ENCODE measurements around the gene TRPM4.

TRPM4 gene

GRCh38 chr19:49231804-49232203 lies 74.2 kb downstream of the TRPM4 start:
- no peak for TF ChIP-seq ZFX (IDR thresholded peaks at IDR 0.05)
- H3K27ac ChIP-seq = no peak overlapping the region

DNA sequence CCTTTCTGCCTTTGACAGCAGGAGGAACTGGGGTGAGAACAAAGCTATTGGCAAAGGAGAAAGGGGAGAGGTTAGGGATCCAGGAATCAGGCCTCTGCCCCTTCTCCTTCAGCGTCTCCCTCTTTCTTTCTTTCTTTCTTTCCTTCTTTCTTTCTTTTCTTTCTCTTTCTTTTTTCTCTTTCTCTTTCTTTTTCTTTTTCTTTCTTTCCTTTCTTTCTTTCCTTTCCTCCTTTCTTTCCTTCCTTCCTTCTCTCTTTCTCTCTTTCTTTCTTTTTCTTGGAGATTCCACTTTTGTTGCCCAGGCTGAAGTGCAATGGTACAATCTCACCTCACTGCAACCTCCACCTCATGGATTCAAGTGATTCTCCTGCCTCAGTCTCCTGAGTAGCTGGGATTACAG lies 75.6 kb downstream of the TRPM4 start:
- no peak overlapping the region for H3K27ac ChIP-seq
- no peak for TF ChIP-seq ZFX (IDR thresholded peaks at IDR 0.05)
- TF ChIP-seq CTCF (conservative IDR thresholded peaks at IDR 0.05) = no peak

- no peak overlapping the region for H3K27ac ChIP-seq
- TF ChIP-seq ZFX (IDR thresholded peaks at IDR 0.05) = no peak
- TF ChIP-seq CTCF (conservative IDR thresholded peaks at IDR 0.05) = no peak
Observed at GRCh38 chr19:49241769-49242168, 84.2 kb downstream of the TRPM4 start.

- H3K27ac ChIP-seq = no peak overlapping the region
- TF ChIP-seq CTCF (conservative IDR thresholded peaks at IDR 0.05) (no peak), ZFX (IDR thresholded peaks at IDR 0.05) (no peak)
Observed at GRCh38 chr19:49243129-49243528, 85.5 kb downstream of the TRPM4 start.

GRCh38 chr19:49243726-49244125 lies 86.1 kb downstream of the TRPM4 start:
- no peak for TF ChIP-seq CTCF (conservative IDR thresholded peaks at IDR 0.05)
- TF ChIP-seq ZFX (IDR thresholded peaks at IDR 0.05) = no peak

DNA sequence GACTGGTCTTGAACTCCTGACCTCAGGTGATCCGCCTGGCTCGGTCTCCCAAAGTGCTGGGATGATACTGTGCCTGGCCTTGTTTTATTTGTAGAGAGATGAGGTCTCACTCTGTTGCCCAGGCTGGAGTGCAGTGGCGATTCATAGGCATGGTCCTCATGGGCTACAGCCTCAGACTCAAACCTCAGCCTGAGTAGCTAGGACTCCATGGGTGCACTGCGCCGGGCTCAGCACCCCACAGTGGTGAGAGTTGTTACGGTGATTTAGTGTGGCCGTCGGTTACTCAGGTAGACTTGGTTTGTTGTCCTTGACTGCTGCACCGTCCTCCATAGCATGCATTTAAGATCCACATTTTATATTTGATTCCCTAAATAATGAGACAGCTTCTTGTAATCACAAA lies 86.7 kb downstream of the TRPM4 start:
- TF ChIP-seq ZFX (IDR thresholded peaks at IDR 0.05) = no peak
- TF ChIP-seq CTCF (conservative IDR thresholded peaks at IDR 0.05) = no peak
- H3K27ac ChIP-seq = no peak overlapping the region

More at GRCh38 chr19:49243726-49244125, 86.1 kb downstream of the TRPM4 start:
- H3K27ac ChIP-seq = no peak overlapping the region

DNA sequence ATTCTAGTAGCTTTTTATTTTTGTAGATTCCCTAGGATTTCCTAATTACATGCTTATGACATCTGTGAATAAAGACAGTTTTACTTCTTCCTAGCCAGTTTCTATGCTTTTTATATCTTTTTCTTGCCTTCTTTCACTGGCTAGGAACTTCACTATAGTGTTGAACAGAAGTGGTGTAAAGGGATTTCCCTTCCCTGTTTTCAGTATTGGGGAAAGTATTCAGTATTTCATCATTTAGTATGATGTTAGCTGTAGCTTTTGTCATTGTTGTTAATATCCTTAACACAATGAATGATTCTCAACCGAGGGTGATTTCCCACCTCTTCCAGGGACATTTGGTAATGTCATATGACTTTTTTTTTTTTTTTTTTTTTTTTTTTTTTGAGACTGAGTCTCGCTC lies 90.1 kb downstream of the TRPM4 start:
- H3K27ac ChIP-seq = no peak overlapping the region
- TF ChIP-seq ZFX (IDR thresholded peaks at IDR 0.05) = no peak
- no peak for TF ChIP-seq CTCF (conservative IDR thresholded peaks at IDR 0.05)

DNA sequence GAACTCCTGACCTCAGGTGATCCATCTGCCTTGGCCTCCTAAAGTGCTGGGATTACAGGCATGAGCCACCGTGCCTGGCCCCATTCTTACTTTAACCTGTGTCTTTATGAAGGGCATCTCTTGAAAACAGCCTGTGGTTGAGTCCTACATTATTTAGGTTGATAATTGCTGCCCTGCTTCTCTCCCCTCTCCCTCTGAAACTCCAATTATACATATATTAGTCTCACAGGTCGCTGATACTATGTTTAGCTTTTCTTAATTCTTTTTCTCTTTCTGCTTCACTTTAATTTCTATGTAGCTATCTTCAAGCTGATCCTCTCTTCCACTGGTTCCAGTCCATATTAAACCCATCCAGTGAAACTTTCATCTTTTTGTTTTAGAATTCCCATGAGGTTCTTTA lies 92.3 kb downstream of the TRPM4 start:
- TF ChIP-seq ZFX (IDR thresholded peaks at IDR 0.05) (no peak), CTCF (conservative IDR thresholded peaks at IDR 0.05) (no peak)
- no peak overlapping the region for H3K27ac ChIP-seq

Data from C4-2B (cell line).